GM21526 (cell line): ENCODE results near the gene MAX.
"Not testable (repeated sequence)": the region's sequence is repeated elsewhere in the genome, so short reads cannot be mapped to it uniquely, and the experiment has no call there.

ENCODE experiments used
- ATAC-seq: cut with Tn5 transposase; IDR thresholded peaks from one replicate; pipeline ENCODE4 v1.9.1; 2021; ENCODE audit warnings: moderate library complexity; ENCODE audit not compliant: unreplicated experiment, low FRiP score

Gene MAX

GRCh38 chr14:65041434-65041915, 60.8 kb downstream of the MAX start:
- ATAC-seq, result no peak

- no peak for ATAC-seq
Measured at GRCh38 chr14:65040666-65041433, 61.5 kb downstream of the MAX start.

GRCh38 chr14:65038966-65039365, 63.4 kb downstream of the MAX start:
- no peak for ATAC-seq

GRCh38 chr14:65035049-65035448, 67.3 kb downstream of the MAX start:
- no peak for ATAC-seq

GRCh38 chr14:65034021-65034420, 68.3 kb downstream of the MAX start:
- ATAC-seq, result no peak

- no peak for ATAC-seq
Measured at GRCh38 chr14:65033181-65033580, 69.1 kb downstream of the MAX start.

GRCh38 chr14:65032319-65032718, 70.0 kb downstream of the MAX start:
- no peak for ATAC-seq

- ATAC-seq, result not testable (repeated sequence)
Measured at GRCh38 chr14:65031321-65031720, 71.0 kb downstream of the MAX start.

- ATAC-seq, result no peak
Measured at GRCh38 chr14:65028937-65029336, 73.4 kb downstream of the MAX start.

GRCh38 chr14:65027127-65027799, 75.1 kb downstream of the MAX start:
- no peak for ATAC-seq

- ATAC-seq, result no peak
Measured at GRCh38 chr14:65026526-65026925, 75.8 kb downstream of the MAX start.

GRCh38 chr14:65025818-65026217, 76.5 kb downstream of the MAX start:
- ATAC-seq, result no peak
